PC-9 (cell line): ENCODE data around the gene SNX18. TPM values are rescaled to one million over a fixed set of nuclear protein-coding genes. Genes with fewer than 3 reads are reported as not detected.

Experiments used
- BruUV-seq: library from RNA; stranded (reverse); fragments of 400-500 nt; replicated peaks from 2 replicates; lab custom pipeline; 2021; lab: Mats Ljungman, UMichigan
- CTCF ChIA-PET: fragments of 300-600 bp; sonication (Branson Sonifier 250); formaldehyde crosslinking; loops from one replicate; lab custom pipeline; 2022; ENCODE audit warnings: antibody characterized with exemption; lab: Charles Lee
- POLR2A ChIA-PET: fragments of 300-600 bp; sonication (Branson Sonifier 250); formaldehyde crosslinking; loops from one replicate; lab custom pipeline; 2022; ENCODE audit warnings: antibody characterized with exemption; ENCODE audit not compliant: unreplicated experiment; lab: Charles Lee
- DNase-seq, 2 experiments: peaks; one replicate each; pipeline versions ENCODE4 v3.0.0 to v3.0.0-alpha.2; 2015 to 2022; ENCODE audit warnings: mixed read lengths in 1 of 2
- H2AFZ ChIP-seq: fragments of 200-600 bp; sonication (generic); 2 replicates; pipeline ENCODE4 v1.8.1; 2017; ENCODE audit warnings: antibody characterized with exemption
- H3F3A ChIP-seq: fragments of 200-600 bp; sonication (generic); 2 replicates; pipeline ENCODE4 v1.8.1; 2017; ENCODE audit warnings: antibody characterized with exemption, mild to moderate bottlenecking, low read depth; ENCODE audit not compliant: insufficient read depth
- H3K27ac ChIP-seq: fragments of 200-600 bp; sonication (generic); 2 replicates; pipeline ENCODE4 v1.6.1; 2016; ENCODE audit warnings: mixed run types
- H3K27me3 ChIP-seq: fragments of 200-600 bp; sonication (generic); 2 replicates; pipeline ENCODE4 v1.6.1; 2016; ENCODE audit warnings: low read depth, mixed run types; ENCODE audit not compliant: insufficient read depth
- H3K36me3 ChIP-seq: fragments of 200-600 bp; sonication (generic); 2 replicates; pipeline ENCODE4 v1.6.1; 2016; ENCODE audit warnings: low read depth, mixed run types
- H3K4me1 ChIP-seq: fragments of 200-600 bp; sonication (generic); replicated peaks from 2 replicates; pipeline ENCODE4 v1.6.1; 2016; ENCODE audit warnings: mixed run types; ENCODE audit not compliant: insufficient read depth
- H3K4me2 ChIP-seq: fragments of 200-600 bp; sonication (generic); 2 replicates; pipeline ENCODE4 v1.6.1; 2017; ENCODE audit warnings: mixed run types
- H3K4me3 ChIP-seq: fragments of 200-600 bp; sonication (generic); 2 replicates; pipeline ENCODE4 v1.6.1; 2016; ENCODE audit warnings: mixed run types
- H3K79me2 ChIP-seq: fragments of 200-600 bp; sonication (generic); 2 replicates; pipeline ENCODE4 v1.6.1; 2017; ENCODE audit warnings: low read depth, mixed run types
- H3K9me2 ChIP-seq: fragments of 200-600 bp; sonication (generic); 2 replicates; pipeline ENCODE4 v1.8.1; 2017; ENCODE audit warnings: mild to moderate bottlenecking; ENCODE audit not compliant: insufficient read depth
- H3K9me3 ChIP-seq: fragments of 200-600 bp; sonication (generic); 2 replicates; pipeline ENCODE4 v1.8.1; 2016; ENCODE audit warnings: low read depth; ENCODE audit not compliant: insufficient read depth
- H4K20me1 ChIP-seq: fragments of 200-600 bp; sonication (generic); 2 replicates; pipeline ENCODE4 v1.8.1; 2017; ENCODE audit not compliant: insufficient read depth
- EZH2 ChIP-seq: fragments of 200-600 bp; sonication (generic); IDR thresholded peaks from 2 replicates; pipeline ENCODE4 v1.8.0; 2017; ENCODE audit warnings: antibody characterized with exemption, low read depth
- intact Hi-C: fragments of 100-400 bp; cut with micrococcal nuclease; formaldehyde crosslinking; loops from one replicate; pipeline ENCODE4 v1.10.0; 2022; ENCODE audit not compliant: unreplicated experiment
- total RNA-seq: library from RNA; stranded (reverse); gene quantifications from 2 replicates; pipeline ENCODE4 v1.2.3, GENCODE V29; 2021
- TF ChIP-seq, protein P1 (sequence below): fragments of 200-600 bp; sonication (generic); conservative IDR thresholded peaks from 2 replicates; pipeline ENCODE4 v1.6.1; 2017; ENCODE audit warnings: mixed run types, antibody characterized with exemption, mild to moderate bottlenecking, moderate library complexity

SNX18 gene
- total RNA-seq, 1 experiment from 2014 or later: 9.7 TPM

DNA sequence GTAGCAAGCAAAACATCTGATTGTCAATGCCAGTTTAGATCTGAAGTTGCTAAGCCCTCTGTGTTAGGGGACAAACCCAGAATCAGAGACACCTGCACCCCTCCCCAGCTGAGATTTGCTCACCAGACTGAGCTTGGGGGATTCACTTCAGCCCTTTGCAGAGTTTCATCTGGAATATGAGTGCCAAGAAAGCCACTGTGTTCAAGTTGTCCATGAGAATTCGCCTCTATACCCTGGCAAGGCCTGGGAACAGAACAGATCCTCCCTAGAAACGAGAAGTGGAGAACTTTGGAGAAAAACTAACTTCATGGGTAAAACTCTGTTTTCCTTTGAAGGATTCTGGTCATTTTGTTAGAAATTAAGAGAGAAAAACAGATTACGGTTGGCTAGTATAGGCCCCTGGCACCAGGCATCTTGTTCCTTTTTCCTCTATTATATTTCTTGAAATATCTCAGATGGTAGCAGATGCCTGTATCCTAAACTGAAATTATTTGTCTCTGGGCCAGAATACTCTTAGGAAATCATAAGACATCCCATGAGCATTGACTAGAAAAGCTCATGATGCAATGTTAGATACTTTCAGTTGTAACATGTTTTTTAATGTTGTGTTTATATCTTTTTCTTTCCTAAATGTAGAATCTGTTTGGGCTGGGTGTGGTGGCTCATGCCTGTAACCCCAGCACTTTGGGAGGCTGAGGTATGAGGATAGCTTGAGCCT lies 64.4 kb downstream of the SNX18 start:
- CTCF ChIA-PET: no interaction called here
- POLR2A ChIA-PET: no interaction called here
- no peaks in the 10 kb centered on the region for H3K27me3 ChIP-seq
- H2AFZ ChIP-seq: no peak overlapping the region
- H3K4me1 ChIP-seq: no peaks in the 10 kb centered on the region
- TF ChIP-seq, protein P1, sequence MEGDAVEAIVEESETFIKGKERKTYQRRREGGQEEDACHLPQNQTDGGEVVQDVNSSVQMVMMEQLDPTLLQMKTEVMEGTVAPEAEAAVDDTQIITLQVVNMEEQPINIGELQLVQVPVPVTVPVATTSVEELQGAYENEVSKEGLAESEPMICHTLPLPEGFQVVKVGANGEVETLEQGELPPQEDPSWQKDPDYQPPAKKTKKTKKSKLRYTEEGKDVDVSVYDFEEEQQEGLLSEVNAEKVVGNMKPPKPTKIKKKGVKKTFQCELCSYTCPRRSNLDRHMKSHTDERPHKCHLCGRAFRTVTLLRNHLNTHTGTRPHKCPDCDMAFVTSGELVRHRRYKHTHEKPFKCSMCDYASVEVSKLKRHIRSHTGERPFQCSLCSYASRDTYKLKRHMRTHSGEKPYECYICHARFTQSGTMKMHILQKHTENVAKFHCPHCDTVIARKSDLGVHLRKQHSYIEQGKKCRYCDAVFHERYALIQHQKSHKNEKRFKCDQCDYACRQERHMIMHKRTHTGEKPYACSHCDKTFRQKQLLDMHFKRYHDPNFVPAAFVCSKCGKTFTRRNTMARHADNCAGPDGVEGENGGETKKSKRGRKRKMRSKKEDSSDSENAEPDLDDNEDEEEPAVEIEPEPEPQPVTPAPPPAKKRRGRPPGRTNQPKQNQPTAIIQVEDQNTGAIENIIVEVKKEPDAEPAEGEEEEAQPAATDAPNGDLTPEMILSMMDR: no peak
- TF ChIP-seq EZH2: no peak
- intact Hi-C loops: no loop called here
- H4K20me1 ChIP-seq: no peaks in the 10 kb centered on the region
- no peak for DNase-seq
- no peak overlapping the region for H3K4me3 ChIP-seq
- H3K79me2 ChIP-seq: no peaks in the 10 kb centered on the region
- no peak overlapping the region for H3K4me2 ChIP-seq
- H3K27ac ChIP-seq: no peak overlapping the region
- H3F3A ChIP-seq: no peaks in the 10 kb centered on the region
- BruUV-seq: no TSS peak
- no peaks in the 10 kb centered on the region for H3K36me3 ChIP-seq
- no peaks in the 10 kb centered on the region for H3K9me2 ChIP-seq
- H3K9me3 ChIP-seq: no peaks in the 10 kb centered on the region

DNA sequence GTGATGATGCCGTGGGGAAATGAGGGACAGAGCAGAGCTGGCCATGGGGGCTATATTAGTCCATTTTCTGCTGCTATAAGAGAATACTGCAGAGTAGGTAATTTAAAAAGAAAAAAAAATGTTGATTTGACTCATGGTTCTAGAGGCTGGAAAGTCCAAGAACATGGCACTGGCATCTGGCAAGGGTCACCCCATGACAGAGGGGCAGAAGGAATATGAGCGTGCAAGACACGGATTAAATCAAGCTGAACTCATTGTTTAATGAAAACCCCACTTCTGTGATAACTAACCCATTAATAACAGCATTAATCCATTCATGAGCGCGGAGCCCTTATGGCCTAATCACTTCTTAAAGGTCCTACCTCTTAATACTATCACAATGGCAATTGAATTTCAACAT lies 68.8 kb downstream of the SNX18 start:
- H3K36me3 ChIP-seq: no peaks in the 10 kb centered on the region
- no peaks in the 10 kb centered on the region for H3K27me3 ChIP-seq
- H3K9me2 ChIP-seq: no peaks in the 10 kb centered on the region
- no peak overlapping the region for H3K27ac ChIP-seq
- H3K4me1 ChIP-seq: no peaks in the 10 kb centered on the region
- intact Hi-C loops: no loop called here
- H3F3A ChIP-seq: no peaks in the 10 kb centered on the region
- H3K79me2 ChIP-seq: no peaks in the 10 kb centered on the region
- BruUV-seq: no TSS peak
- ChIA-PET POLR2A (no interaction called here), CTCF (no interaction called here)
- H3K4me3 ChIP-seq: no peak overlapping the region
- H4K20me1 ChIP-seq: no peaks in the 10 kb centered on the region
- no peak overlapping the region for H2AFZ ChIP-seq
- DNase-seq: no peak
- H3K9me3 ChIP-seq: no peaks in the 10 kb centered on the region
- no peak overlapping the region for H3K4me2 ChIP-seq
- no peak for TF ChIP-seq EZH2
- TF ChIP-seq, protein P1: no peak

DNA sequence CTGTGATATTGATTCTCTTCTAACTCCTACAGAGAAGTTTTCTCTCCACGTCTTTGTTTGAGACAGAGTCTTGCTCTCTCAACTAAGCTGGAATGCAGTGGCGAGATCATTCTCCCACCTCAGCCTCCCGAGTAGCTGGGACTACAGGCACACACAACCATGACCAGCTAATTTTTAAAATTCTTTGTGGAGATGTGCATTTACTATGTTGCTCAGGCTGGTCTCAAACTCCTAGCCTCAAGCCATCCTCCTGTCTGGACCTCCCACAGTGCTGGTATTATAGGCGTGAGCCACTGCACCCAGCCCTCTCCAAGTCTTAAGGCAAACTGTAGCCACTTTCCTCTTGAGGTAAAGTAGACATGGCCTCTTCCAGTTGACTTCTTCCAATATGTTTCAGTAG lies 72.2 kb downstream of the SNX18 start:
- Histone ChIP-seq H3K4me2 (no peak overlapping the region), H3K4me3 (no peak overlapping the region), H3K9me3 (no peaks in the 10 kb centered on the region; the same call in 1 of the 2 replicates), H4K20me1 (no peaks in the 10 kb centered on the region), H2AFZ (no peak overlapping the region), H3K27ac (no peak overlapping the region), H3K27me3 (no peaks in the 10 kb centered on the region), H3K9me2 (no peaks in the 10 kb centered on the region), H3F3A (no peaks in the 10 kb centered on the region), H3K36me3 (no peaks in the 10 kb centered on the region), H3K79me2 (no peaks in the 10 kb centered on the region), H3K4me1 (no peaks in the 10 kb centered on the region)
- BruUV-seq: no TSS peak
- ChIA-PET CTCF (no interaction called here), POLR2A (no interaction called here)
- no peak for TF ChIP-seq EZH2
- TF ChIP-seq, protein P1: no peak
- intact Hi-C loops: no loop called here
- no peak for DNase-seq
